HepG2 (cell line): ENCODE results near the gene ZC2HC1B. TPM values are rescaled to one million over a fixed set of nuclear protein-coding genes. Genes with fewer than 3 reads are reported as not detected.

Source experiments
- ATAC-seq: fragments of 200-7000 bp; cut with Tn5 transposase; 3 replicates; pipeline ENCODE4 v1.9.1; 2020; ENCODE audit warnings: mild to moderate bottlenecking, moderate library complexity
- BruUV-seq: library from RNA; stranded (reverse); fragments of 400-500 nt; replicated peaks from 2 replicates; lab custom pipeline; 2021; lab: Mats Ljungman, UMichigan
- CTCF ChIA-PET: fragments of 300-600 bp; formaldehyde crosslinking; extraction: SDS; loops from one replicate; lab custom pipeline; 2021; ENCODE audit warnings: low total read pairs, inconsistent platforms, low intra/inter-chr PET ratio; lab: Yijun Ruan, JAX
- POLR2A ChIA-PET: fragments of 350-600 bp; sonication (Branson Sonifier 250); formaldehyde crosslinking; loops from one replicate; lab custom pipeline; 2020; ENCODE audit warnings: antibody characterized with exemption, inconsistent platforms; lab: Yijun Ruan, JAX
- DNase-seq: peaks from one replicate; pipeline ENCODE4 v3.0.0-alpha.2; 2015; ENCODE audit warnings: low spot score
- FAIRE-seq: peaks from 3 replicates; lab custom pipeline; 2011; peaks lifted over from hg19 to GRCh38; lab: Jason Lieb, UNC
- H2AFZ ChIP-seq: one replicate; pipeline ENCODE4 v1.6.1; 2011; ENCODE audit warnings: low read length, inconsistent platforms
- H3K27ac ChIP-seq: fragments of 300-600 bp; 3 replicates; pipeline ENCODE4 v1.8.0; 2011; ENCODE audit warnings: mixed run types, mild to moderate bottlenecking, mixed read lengths, low read length, inconsistent platforms; ENCODE audit not compliant: insufficient read depth; ENCODE audit errors: extremely low read length
- H3K27me3 ChIP-seq, 2 experiments: fragments of 200-600 bp in 1 of 2; 2 replicates in 1 of 2; 3 replicates in 1 of 2; pipeline versions ENCODE4 v1.6.0 to v1.8.0; 2011; ENCODE audit warnings: low read length in 2 of 2, mild to moderate bottlenecking in 2 of 2, moderate library complexity in 2 of 2, inconsistent platforms in 1 of 2; ENCODE audit not compliant: insufficient read depth in 2 of 2, control insufficient read depth in 1 of 2
- H3K36me3 ChIP-seq, 2 experiments: fragments of 200-600 bp in 1 of 2; replicated peaks in 1 of 2; 2 replicates in 1 of 2; 3 replicates in 1 of 2; pipeline versions ENCODE4 v1.5.1 to v1.8.0; 2011; ENCODE audit warnings: low read length in 2 of 2, inconsistent platforms in 1 of 2; ENCODE audit not compliant: insufficient read depth in 2 of 2, control insufficient read depth in 1 of 2
- H3K4me1 ChIP-seq: 2 replicates; pipeline ENCODE4 v1.5.1; 2012; ENCODE audit warnings: low read length, inconsistent platforms; ENCODE audit not compliant: insufficient read depth
- H3K4me2 ChIP-seq: 2 replicates; pipeline ENCODE4 v1.6.0; 2011; ENCODE audit warnings: low read depth, low read length, inconsistent platforms
- H3K4me3 ChIP-seq, 3 experiments: fragments of 200-600 bp in 1 of 3; sonication (generic), shearing (Covaris generic) in 1 of 3; replicated peaks in 1 of 3; 2 replicates each; pipeline ENCODE4 v1.5.1; 2011 to 2016; ENCODE audit warnings: low read length in 3 of 3, inconsistent platforms in 2 of 3, low read depth in 2 of 3, mild to moderate bottlenecking in 2 of 3, control low read depth in 1 of 3, mixed read lengths in 1 of 3; ENCODE audit not compliant: insufficient read depth in 1 of 3
- H3K79me2 ChIP-seq: one replicate; pipeline ENCODE4 v1.6.1; 2011; ENCODE audit warnings: low read length, inconsistent platforms; ENCODE audit not compliant: insufficient read depth
- H3K9ac ChIP-seq: 2 replicates; pipeline ENCODE4 v1.6.0; 2011; ENCODE audit warnings: mild to moderate bottlenecking, low read depth, low read length, inconsistent platforms; ENCODE audit not compliant: insufficient read depth
- H3K9me3 ChIP-seq: 2 replicates; pipeline ENCODE4 v1.5.1; 2012; ENCODE audit warnings: mild to moderate bottlenecking, low read length
- H4K20me1 ChIP-seq: 2 replicates; pipeline ENCODE4 v1.6.0; 2011; ENCODE audit warnings: inconsistent platforms, mild to moderate bottlenecking, low read length, moderate library complexity; ENCODE audit not compliant: insufficient read depth
- CREM ChIP-seq, 2 experiments: sonication (generic) in 1 of 2; formaldehyde crosslinking in 1 of 2; IDR thresholded peaks; 2 replicates each; pipeline versions ENCODE4 v1.4.0 to v1.6.1; 2016 to 2020; ENCODE audit warnings: antibody characterized with exemption in 1 of 2, mild to moderate bottlenecking in 1 of 2, missing genetic modification reagents in 1 of 2
- DNMT1 ChIP-seq: sonication (generic); formaldehyde crosslinking; IDR thresholded peaks from 2 replicates; pipeline ENCODE4 v1.5.1; 2020; ENCODE audit warnings: mild to moderate bottlenecking, missing genetic modification reagents
- GFI1 ChIP-seq: sonication (generic); formaldehyde crosslinking; IDR thresholded peaks from 2 replicates; pipeline ENCODE4 v1.5.0; 2020; ENCODE audit warnings: missing genetic modification reagents, mild to moderate bottlenecking, borderline replicate concordance
- HIVEP1 ChIP-seq: sonication (generic); formaldehyde crosslinking; IDR thresholded peaks from 2 replicates; pipeline ENCODE4 v1.4.0; 2020; ENCODE audit warnings: mild to moderate bottlenecking, missing genetic modification reagents
- HNRNPUL1 ChIP-seq: fragments of 200-400 bp; formaldehyde crosslinking; IDR thresholded peaks from 2 replicates; pipeline ENCODE4 v1.6.1; 2017; ENCODE audit warnings: low read depth, mild to moderate bottlenecking, low read length, moderate library complexity
- HOXD1 ChIP-seq: sonication (generic); formaldehyde crosslinking; IDR thresholded peaks from 2 replicates; pipeline ENCODE4 v1.5.0; 2020; ENCODE audit warnings: missing genetic modification reagents
- RERE ChIP-seq: IDR thresholded peaks from 2 replicates; pipeline ENCODE4 v1.6.1; 2016; ENCODE audit warnings: low read depth, missing genetic modification reagents, missing compliant biosample characterization
- SNAPC5 ChIP-seq: sonication (generic); formaldehyde crosslinking; IDR thresholded peaks from 2 replicates; pipeline ENCODE4 v1.8.1; 2023; ENCODE audit warnings: mild to moderate bottlenecking, missing genetic modification reagents, borderline replicate concordance
- ZBTB14 ChIP-seq: sonication (generic); formaldehyde crosslinking; IDR thresholded peaks from 2 replicates; pipeline ENCODE4 v1.4.0; 2020; ENCODE audit warnings: missing genetic modification reagents
- ZBTB39 ChIP-seq: sonication (generic); formaldehyde crosslinking; IDR thresholded peaks from 2 replicates; pipeline ENCODE4 v1.5.0; 2020; ENCODE audit warnings: missing genetic modification reagents
- ZFP36L1 ChIP-seq: sonication (generic); formaldehyde crosslinking; IDR thresholded peaks from 2 replicates; pipeline ENCODE4 v1.8.0; 2022; ENCODE audit warnings: mild to moderate bottlenecking, missing genetic modification reagents, moderate library complexity
- ZFP90 ChIP-seq: sonication (generic); formaldehyde crosslinking; IDR thresholded peaks from 2 replicates; pipeline ENCODE4 v1.8.0; 2022; ENCODE audit warnings: missing genetic modification reagents, mild to moderate bottlenecking, inconsistent platforms, borderline replicate concordance
- ZNF124 ChIP-seq: sonication (generic); formaldehyde crosslinking; IDR thresholded peaks from 2 replicates; pipeline ENCODE4 v1.4.0; 2020; ENCODE audit warnings: missing genetic modification reagents
- ZNF260 ChIP-seq: sonication (generic); formaldehyde crosslinking; IDR thresholded peaks from 2 replicates; pipeline ENCODE4 v1.4.0; 2020; ENCODE audit warnings: missing genetic modification reagents, low read depth, mild to moderate bottlenecking, borderline replicate concordance
- ZSCAN20 ChIP-seq: sonication (generic); formaldehyde crosslinking; IDR thresholded peaks from 2 replicates; pipeline ENCODE4 v1.4.0; 2020; ENCODE audit warnings: missing genetic modification reagents, mild to moderate bottlenecking, borderline replicate concordance
- WGBS: methylation state at CpG from one replicate; pipeline ENCODE4 v1.1.6; 2017; ENCODE audit warnings: low lambda C conversion rate; 5-methylcytosine and 5-hydroxymethylcytosine counted together
- in situ Hi-C: cut with HindIII; loops from 2 replicates; pipeline ENCODE4 v1.10.0; 2017; ENCODE audit warnings: low pct_unique_long_range_greater_than_20kb; ENCODE audit not compliant: extremely low pct_ligation_motif_present
- intact Hi-C: fragments of 100-400 bp; cut with micrococcal nuclease; formaldehyde crosslinking; loops from one replicate; pipeline ENCODE4 v1.10.0; 2022; ENCODE audit not compliant: unreplicated experiment
- polyA plus RNA-seq, 8 experiments: library from polyadenylated mRNA; depleted of rRNA in 3 of 8; stranded (reverse) in 7 of 8; unstranded in 1 of 8; fragments of >200 nt; fragmentation: Illumina TruSeq in 4 of 8; extraction: Trizol in 4 of 8; gene quantifications; 2 replicates each; pipeline versions ENCODE4 v1.2.1 to v1.2.3, GENCODE V29; 2011 to 2016; ENCODE audit warnings: low read depth in 4 of 8, missing spikeins in 1 of 8, mixed read lengths in 1 of 8; ENCODE audit not compliant: insufficient read depth in 1 of 8
- total RNA-seq, 5 experiments: library from RNA; depleted of rRNA; stranded (reverse); fragments of >200 nt; fragmentation: Illumina TruSeq; extraction: Trizol; gene quantifications; 2 replicates each; pipeline ENCODE4 v1.2.3, GENCODE V29; 2016; ENCODE audit warnings: low read depth in 1 of 5

Gene ZC2HC1B
- total and polyA plus RNA-seq, 2 of the 13 experiments (the other 11 are each of a cell fraction or from before 2014, with no cell fraction given), result not detected

GRCh38 chr6:143963158-143963919 is 99.1 kb downstream of the ZC2HC1B start:
- no peak overlapping the region for H2AFZ ChIP-seq
- CTCF ChIA-PET, result no interaction called here
- intact Hi-C loops, result no loop called here
- in situ Hi-C loops, result no loop called here
- ATAC-seq (no peak), FAIRE-seq (no peak), DNase-seq (no peak)
- H3K27me3 ChIP-seq, result no peaks in the 10 kb centered on the region
- H3K4me2 ChIP-seq, result no peak overlapping the region
- H3K4me1 ChIP-seq, result peaks cover 5% of the 10 kb centered on the region; the same call in 1 of the 2 replicates
- 76% methylated on average over 7 of the region's 7 CpGs for WGBS
- no TSS peak for BruUV-seq
- no peaks in the 10 kb centered on the region for H4K20me1 ChIP-seq
- no peak overlapping the region for H3K4me3 ChIP-seq
- H3K9ac ChIP-seq, result no peak overlapping the region
- POLR2A ChIA-PET, result interaction anchor here (1.2 kb wide), 1 partner anchor 121 kb away, joined by 3 read pairs; the partner anchor contains the start of gene LTV1
- no peaks in the 10 kb centered on the region for H3K79me2 ChIP-seq
- no peak overlapping the region for H3K27ac ChIP-seq
- H3K36me3 ChIP-seq, result no peaks in the 10 kb centered on the region
- H3K9me3 ChIP-seq, result no peaks in the 10 kb centered on the region
- TF ChIP-seq HOXD1 (CRISPR knock-in tag), result no peak
- no peak for TF ChIP-seq ZBTB39 (CRISPR knock-in tag)
- no peak for TF ChIP-seq CREM (IDR thresholded peaks at IDR 0.05)
- TF ChIP-seq CREM (CRISPR knock-in tag; IDR thresholded peaks at IDR 0.05), result no peak
- TF ChIP-seq ZFP90 (CRISPR knock-in tag), result no peak
- no peak for TF ChIP-seq ZNF124
- no peak for TF ChIP-seq SNAPC5 (CRISPR knock-in tag)
- no peak for TF ChIP-seq ZSCAN20 (CRISPR knock-in tag)
- no peak for TF ChIP-seq GFI1
- TF ChIP-seq ZFP36L1 (CRISPR knock-in tag), result no peak
- TF ChIP-seq HNRNPUL1, result no peak
- TF ChIP-seq ZNF260 (CRISPR knock-in tag), result no peak
- TF ChIP-seq DNMT1, result no peak
- no peak for TF ChIP-seq RERE (CRISPR knock-in tag)
- TF ChIP-seq HIVEP1, result no peak
- TF ChIP-seq ZBTB14 (CRISPR knock-in tag), result no peak
